Measurements from ENCODE around the gene LPAR1.

LPAR1 gene

GRCh38 chr9:111068771-111069170 lies 30.5 kb upstream of the LPAR1 start:
- no peak for TF ChIP-seq CTCF (IDR thresholded peaks at IDR 0.05; ENCODE audit: insufficient read depth, low read depth, low read length, missing control alignments)
- DNase-seq (ENCODE audit: low read depth), result no peak
- H3K4me3 ChIP-seq (ENCODE audit: low read length), result no peak overlapping the region

GRCh38 chr9:111068383-111068730 lies 30.1 kb upstream of the LPAR1 start:
- no peak for TF ChIP-seq CTCF (IDR thresholded peaks at IDR 0.05; ENCODE audit: insufficient read depth, low read depth, low read length, missing control alignments)
- DNase-seq (ENCODE audit: low read depth), result no peak
- no peak overlapping the region for H3K4me3 ChIP-seq (ENCODE audit: low read length)

GRCh38 chr9:111066468-111066867 lies 28.2 kb upstream of the LPAR1 start:
- no peak overlapping the region for H3K4me3 ChIP-seq (ENCODE audit: low read length)
- TF ChIP-seq CTCF (IDR thresholded peaks at IDR 0.05; ENCODE audit: insufficient read depth, low read depth, low read length, missing control alignments), result no peak
- DNase-seq (ENCODE audit: low read depth), result no peak

- TF ChIP-seq CTCF (IDR thresholded peaks at IDR 0.05; ENCODE audit: insufficient read depth, low read depth, low read length, missing control alignments), result no peak
- no peak for DNase-seq (ENCODE audit: low read depth)
- no peak overlapping the region for H3K4me3 ChIP-seq (ENCODE audit: low read length)
Observed at GRCh38 chr9:111065414-111065813, 27.1 kb upstream of the LPAR1 start.

GRCh38 chr9:111064160-111064837 lies 26.0 kb upstream of the LPAR1 start:
- no peak overlapping the region for H3K4me3 ChIP-seq (ENCODE audit: low read length)
- DNase-seq (ENCODE audit: low read depth), result no peak
- no peak for TF ChIP-seq CTCF (IDR thresholded peaks at IDR 0.05; ENCODE audit: insufficient read depth, low read depth, low read length, missing control alignments)

- no peak for TF ChIP-seq CTCF (IDR thresholded peaks at IDR 0.05; ENCODE audit: insufficient read depth, low read depth, low read length, missing control alignments)
- no peak for DNase-seq (ENCODE audit: low read depth)
- H3K4me3 ChIP-seq (ENCODE audit: low read length), result no peak overlapping the region
Observed at GRCh38 chr9:111063332-111063731, 25.1 kb upstream of the LPAR1 start.

- no peak for DNase-seq (ENCODE audit: low read depth)
- H3K4me3 ChIP-seq (ENCODE audit: low read length), result no peak overlapping the region
- no peak for TF ChIP-seq CTCF (IDR thresholded peaks at IDR 0.05; ENCODE audit: insufficient read depth, low read depth, low read length, missing control alignments)
Observed at GRCh38 chr9:111058166-111058565, 19.9 kb upstream of the LPAR1 start.
